ENCODE data around the gene PARK7.

PARK7 gene

GRCh38 chr1:8006037-8006963 is 44.8 kb downstream of the PARK7 start:
- DNase-seq (ENCODE audit: low spot score), result no peak
- TF ChIP-seq CTCF (IDR thresholded peaks at IDR 0.05; ENCODE audit: extremely low read depth, insufficient read depth, missing control alignments), result no peak
- in situ Hi-C loops (cut with MboI; ENCODE audit: low pct_unique_long_range_greater_than_20kb, low sequenced_read_pairs, unreplicated experiment), result no loop called here

DNA sequence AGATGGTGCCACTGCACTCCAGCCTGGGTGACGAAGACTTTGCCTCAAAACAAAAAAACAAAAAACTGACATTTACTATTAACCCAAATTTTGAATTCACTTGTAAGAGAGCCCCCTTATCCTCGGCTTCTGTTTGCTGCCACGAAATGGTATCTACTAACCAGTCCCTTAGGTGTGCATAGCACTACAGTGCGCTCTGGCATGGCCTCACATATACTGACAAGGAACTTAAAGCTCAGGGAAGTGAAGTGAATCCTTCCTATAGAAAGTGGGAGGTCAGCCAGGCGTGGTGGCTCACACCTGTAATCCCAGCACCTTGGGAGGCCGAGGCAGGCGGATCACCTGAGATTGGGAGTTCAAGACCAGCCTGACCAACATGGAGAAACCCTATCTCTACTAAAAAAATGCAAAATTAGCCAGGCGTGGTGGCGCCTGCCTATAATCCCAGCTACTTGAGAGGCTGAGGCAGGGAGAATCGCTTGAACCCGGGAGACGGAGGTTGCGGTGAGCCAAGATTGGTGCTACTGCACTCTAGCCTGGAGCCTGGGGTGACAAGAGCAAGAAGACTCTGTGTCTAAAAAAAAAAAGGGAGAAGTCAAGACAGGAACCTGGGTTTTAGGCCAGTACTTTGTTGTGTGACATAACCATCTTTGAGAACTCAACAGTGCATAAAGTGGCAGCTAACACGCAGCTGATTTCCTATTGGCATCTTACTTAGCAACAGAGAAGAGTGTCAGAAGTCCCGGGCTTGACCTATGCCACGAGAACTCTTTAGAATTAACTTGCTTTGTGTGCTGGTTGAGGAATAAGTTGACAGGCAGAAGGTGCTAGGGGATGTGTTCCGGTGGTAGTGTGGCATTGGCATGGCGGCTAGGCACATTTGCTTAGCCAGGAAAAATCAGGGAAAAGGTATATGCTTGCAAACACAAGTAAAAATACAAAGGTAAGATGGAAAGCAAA is 47.8 kb downstream of the PARK7 start:
- no peak for TF ChIP-seq CTCF (IDR thresholded peaks at IDR 0.05; ENCODE audit: extremely low read depth, insufficient read depth, missing control alignments)
- DNase-seq (ENCODE audit: low spot score), result no peak
- in situ Hi-C loops (cut with MboI; ENCODE audit: low pct_unique_long_range_greater_than_20kb, low sequenced_read_pairs, unreplicated experiment), result loop anchor here (10.0 kb wide), 1 partner anchor 305 kb away; the partner anchor contains the start of gene SLC45A1

GRCh38 chr1:8010080-8010664 is 48.7 kb downstream of the PARK7 start:
- DNase-seq (ENCODE audit: low spot score), result no peak
- in situ Hi-C loops (cut with MboI; ENCODE audit: low pct_unique_long_range_greater_than_20kb, low sequenced_read_pairs, unreplicated experiment), result loop anchor here (10.0 kb wide), 1 partner anchor 305 kb away; the partner anchor contains the start of gene SLC45A1
- TF ChIP-seq CTCF (IDR thresholded peaks at IDR 0.05; ENCODE audit: extremely low read depth, insufficient read depth, missing control alignments), result no peak

GRCh38 chr1:8011016-8011415 is 49.5 kb downstream of the PARK7 start:
- no peak for DNase-seq (ENCODE audit: low spot score)
- in situ Hi-C loops (cut with MboI; ENCODE audit: low pct_unique_long_range_greater_than_20kb, low sequenced_read_pairs, unreplicated experiment), result loop anchor here (10.0 kb wide), 1 partner anchor 304 kb away; the partner anchor contains the start of gene SLC45A1
- no peak for TF ChIP-seq CTCF (IDR thresholded peaks at IDR 0.05; ENCODE audit: extremely low read depth, insufficient read depth, missing control alignments)

DNA sequence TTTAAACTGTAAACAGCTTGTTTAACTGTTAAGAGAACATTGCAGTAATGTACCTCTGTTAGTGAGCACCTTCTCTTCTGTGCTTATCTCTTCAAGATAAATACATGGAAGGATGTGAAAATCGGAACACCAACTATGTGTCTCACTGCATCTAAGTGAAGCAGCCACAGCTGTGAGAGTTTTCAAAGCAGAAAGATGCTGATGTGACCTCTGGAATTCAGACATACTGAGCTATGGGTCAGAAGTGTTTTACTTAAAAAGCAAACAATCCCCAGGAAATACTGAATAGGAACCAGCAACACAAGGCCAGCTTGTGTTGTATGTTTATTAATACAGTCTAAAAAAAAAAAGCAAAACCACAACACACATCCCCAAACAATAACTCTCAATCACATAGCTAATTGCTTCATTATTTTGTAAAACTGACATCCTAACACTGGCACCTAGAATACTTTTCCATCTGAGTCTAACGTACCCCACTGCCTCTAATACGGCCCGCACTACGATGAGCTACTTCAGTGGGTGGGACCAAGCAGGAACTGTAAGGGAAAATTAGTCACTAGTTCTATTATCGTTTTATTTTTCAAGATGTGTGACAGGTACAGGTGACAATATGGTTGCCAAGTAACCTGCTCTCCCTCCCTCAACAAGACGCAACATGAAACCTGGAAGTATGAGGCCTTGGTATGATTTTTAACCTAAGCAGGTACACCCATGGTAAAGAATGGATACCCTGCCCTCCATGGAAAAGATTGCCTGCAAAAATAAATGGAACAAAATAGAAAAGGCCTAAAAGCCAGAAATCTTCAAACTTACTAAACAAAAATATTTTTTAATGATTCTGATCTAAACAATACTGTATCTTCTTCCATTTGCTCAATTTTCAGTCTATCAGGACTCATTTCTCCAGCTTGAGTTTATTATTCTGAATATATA is 50.7 kb downstream of the PARK7 start:
- no peak for DNase-seq (ENCODE audit: low spot score)
- no peak for TF ChIP-seq CTCF (IDR thresholded peaks at IDR 0.05; ENCODE audit: extremely low read depth, insufficient read depth, missing control alignments)
- in situ Hi-C loops (cut with MboI; ENCODE audit: low pct_unique_long_range_greater_than_20kb, low sequenced_read_pairs, unreplicated experiment), result loop anchor here (10.0 kb wide), 1 partner anchor 303 kb away; the partner anchor contains the start of gene SLC45A1

Measured in GM13977 (cell line).